ENCODE results near the gene FAT3. TPM values are rescaled to one million over a fixed set of nuclear protein-coding genes. Genes with fewer than 3 reads are reported as not detected.

The FAT3 gene
- total and polyA plus RNA-seq, 2 of the 13 experiments (the other 11 are each of a cell fraction or from before 2014, with no cell fraction given), result not detected

DNA sequence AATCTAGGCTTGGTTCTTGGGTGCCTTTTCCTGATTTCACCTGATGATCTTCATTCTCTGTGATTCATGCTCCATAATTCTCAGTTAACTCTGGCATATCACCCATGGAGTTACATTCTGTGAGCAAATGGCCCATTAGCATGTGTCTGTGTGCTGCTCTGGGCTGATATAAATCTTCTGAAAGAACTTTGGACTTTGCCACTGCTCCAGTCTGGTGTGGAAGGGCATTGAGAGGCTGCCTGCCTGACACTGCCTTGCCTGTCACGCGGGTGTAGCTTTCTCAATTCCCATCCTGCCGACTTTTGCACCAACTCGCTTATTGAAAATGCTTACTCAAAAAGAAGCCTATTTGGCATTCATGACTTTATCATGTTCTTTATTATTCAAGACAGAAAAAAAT lies 42.2 kb downstream of the FAT3 start:
- H3K36me3 ChIP-seq (replicated peaks in 1 of 2; ENCODE audit: control insufficient read depth in 1 of 2, insufficient read depth in 2 of 2, low read length in 2 of 2), result no peaks in the 10 kb centered on the region
- H3K27me3 ChIP-seq (ENCODE audit: control insufficient read depth in 1 of 2, insufficient read depth in 2 of 2, low read length in 2 of 2), result no peaks in the 10 kb centered on the region
- intact Hi-C loops (cut with micrococcal nuclease; ENCODE audit: unreplicated experiment), result no loop called here
- no peak overlapping the region for H3K9ac ChIP-seq (ENCODE audit: insufficient read depth, low read depth, low read length)
- peak; percentile 75 for ATAC-seq
- H2AFZ ChIP-seq (ENCODE audit: low read length), result no peak overlapping the region
- no TSS peak for BruUV-seq (replicated peaks)
- H3K4me1 ChIP-seq (ENCODE audit: insufficient read depth, low read length), result no peaks in the 10 kb centered on the region
- WGBS (ENCODE audit: low lambda C conversion rate), result 3% methylated on average over 4 of the region's 4 CpGs
- in situ Hi-C loops (cut with HindIII; ENCODE audit: extremely low pct_ligation_motif_present, low pct_unique_long_range_greater_than_20kb), result no loop called here
- H3K4me2 ChIP-seq (ENCODE audit: low read depth, low read length), result no peak overlapping the region
- H4K20me1 ChIP-seq (ENCODE audit: insufficient read depth, low read length), result no peaks in the 10 kb centered on the region
- POLR2A ChIA-PET, result no interaction called here
- no peak for FAIRE-seq
- no peaks in the 10 kb centered on the region for H3K9me3 ChIP-seq (ENCODE audit: low read length)
- peak; percentile 2 for DNase-seq (ENCODE audit: low spot score)
- CTCF ChIA-PET (ENCODE audit: low intra/inter-chr PET ratio, low total read pairs), result no interaction called here
- H3K27ac ChIP-seq (ENCODE audit: extremely low read length, insufficient read depth, low read length), result no peak overlapping the region
- TF ChIP-seq HNF4A (CRISPR knock-in tag; IDR thresholded peaks at IDR 0.05), result peak; percentile 37; the same call in 1 of the 2 replicates
- no peak for TF ChIP-seq ZNF816 (CRISPR knock-in tag; IDR thresholded peaks at IDR 0.05; ENCODE audit: borderline replicate concordance)
- no peak for TF ChIP-seq SRSF1 (optimal IDR thresholded peaks at IDR 0.05; ENCODE audit: low read depth, low read length)
- no peaks in the 10 kb centered on the region for H3K79me2 ChIP-seq (ENCODE audit: insufficient read depth, low read length)
- no peak overlapping the region for H3K4me3 ChIP-seq (replicated peaks in 1 of 3; ENCODE audit: insufficient read depth in 1 of 3, low read depth in 2 of 3, low read length in 3 of 3)

DNA sequence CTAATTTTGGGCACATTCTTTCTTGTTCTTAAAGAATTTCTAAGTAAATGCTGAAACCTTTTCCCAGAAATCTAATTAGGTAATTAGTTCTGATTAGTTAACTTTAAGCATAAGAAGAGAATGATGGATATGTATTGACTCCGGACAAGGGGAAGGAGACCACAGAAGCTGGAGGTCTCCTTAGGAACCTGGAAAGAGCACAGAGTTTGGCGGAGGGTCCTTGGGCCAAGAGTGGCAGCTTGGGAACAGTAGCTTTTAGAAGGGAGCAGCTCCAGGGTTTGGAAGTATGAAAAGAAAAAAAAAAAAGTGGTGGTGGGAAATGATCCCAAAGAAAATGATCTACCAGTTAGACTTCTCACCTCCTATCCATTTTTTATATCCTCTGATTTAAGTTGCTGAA lies 42.7 kb downstream of the FAT3 start:
- 85% methylated on average over 2 of the region's 2 CpGs for WGBS (ENCODE audit: low lambda C conversion rate)
- intact Hi-C loops (cut with micrococcal nuclease; ENCODE audit: unreplicated experiment), result no loop called here
- POLR2A ChIA-PET, result no interaction called here

More for the DNA sequence above, 42.7 kb downstream of the FAT3 start:
- Histone ChIP-seq H3K9ac (ENCODE audit: insufficient read depth, low read depth, low read length) (no peak overlapping the region), H4K20me1 (ENCODE audit: insufficient read depth, low read length) (no peaks in the 10 kb centered on the region), H3K4me2 (ENCODE audit: low read depth, low read length) (no peak overlapping the region), H2AFZ (ENCODE audit: low read length) (no peak overlapping the region), H3K4me3 (replicated peaks in 1 of 3; ENCODE audit: insufficient read depth in 1 of 3, low read depth in 2 of 3, low read length in 3 of 3) (no peak overlapping the region), H3K79me2 (ENCODE audit: insufficient read depth, low read length) (no peaks in the 10 kb centered on the region), H3K4me1 (ENCODE audit: insufficient read depth, low read length) (no peaks in the 10 kb centered on the region), H3K27ac (ENCODE audit: extremely low read length, insufficient read depth, low read length) (no peak overlapping the region), H3K9me3 (ENCODE audit: low read length) (no peaks in the 10 kb centered on the region), H3K36me3 (replicated peaks in 1 of 2; ENCODE audit: control insufficient read depth in 1 of 2, insufficient read depth in 2 of 2, low read length in 2 of 2) (no peaks in the 10 kb centered on the region), H3K27me3 (ENCODE audit: control insufficient read depth in 1 of 2, insufficient read depth in 2 of 2, low read length in 2 of 2) (no peaks in the 10 kb centered on the region)
- no peak for FAIRE-seq
- CTCF ChIA-PET (ENCODE audit: low intra/inter-chr PET ratio, low total read pairs), result no interaction called here
- ATAC-seq, result no peak
- DNase-seq (ENCODE audit: low spot score), result no peak
- TF ChIP-seq ZNF101 (CRISPR knock-in tag; IDR thresholded peaks at IDR 0.05; ENCODE audit: borderline replicate concordance, low read depth), result no peak
- no peak for TF ChIP-seq POLR2G (IDR thresholded peaks at IDR 0.05; ENCODE audit: low read depth, low read length)
- no peak for TF ChIP-seq ATAD3A (CRISPR knock-in tag; IDR thresholded peaks at IDR 0.05)
- TF ChIP-seq NR2F6 (IDR thresholded peaks at IDR 0.05), result no peak
- no peak for TF ChIP-seq NR2F6 (CRISPR knock-in tag; IDR thresholded peaks at IDR 0.05)
- no peak for TF ChIP-seq ZNF513 (CRISPR knock-in tag; conservative IDR thresholded peaks at IDR 0.05)
- TF ChIP-seq FOXM1 (CRISPR knock-in tag; IDR thresholded peaks at IDR 0.05), result no peak
- no peak for TF ChIP-seq ZNF7 (CRISPR knock-in tag; IDR thresholded peaks at IDR 0.05)
- TF ChIP-seq ASH2L (IDR thresholded peaks at IDR 0.05; ENCODE audit: insufficient read length, low read depth, low read length), result no peak
- TF ChIP-seq ZNF546 (CRISPR knock-in tag; conservative IDR thresholded peaks at IDR 0.05), result no peak
- TF ChIP-seq KDM5A (IDR thresholded peaks at IDR 0.05; ENCODE audit: borderline replicate concordance, low read length), result no peak
- TF ChIP-seq, protein P1, sequence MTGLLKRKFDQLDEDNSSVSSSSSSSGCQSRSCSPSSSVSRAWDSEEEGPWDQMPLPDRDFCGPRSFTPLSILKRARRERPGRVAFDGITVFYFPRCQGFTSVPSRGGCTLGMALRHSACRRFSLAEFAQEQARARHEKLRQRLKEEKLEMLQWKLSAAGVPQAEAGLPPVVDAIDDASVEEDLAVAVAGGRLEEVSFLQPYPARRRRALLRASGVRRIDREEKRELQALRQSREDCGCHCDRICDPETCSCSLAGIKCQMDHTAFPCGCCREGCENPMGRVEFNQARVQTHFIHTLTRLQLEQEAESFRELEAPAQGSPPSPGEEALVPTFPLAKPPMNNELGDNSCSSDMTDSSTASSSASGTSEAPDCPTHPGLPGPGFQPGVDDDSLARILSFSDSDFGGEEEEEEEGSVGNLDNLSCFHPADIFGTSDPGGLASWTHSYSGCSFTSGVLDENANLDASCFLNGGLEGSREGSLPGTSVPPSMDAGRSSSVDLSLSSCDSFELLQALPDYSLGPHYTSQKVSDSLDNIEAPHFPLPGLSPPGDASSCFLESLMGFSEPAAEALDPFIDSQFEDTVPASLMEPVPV (CRISPR knock-in tag; IDR thresholded peaks at IDR 0.05), result no peak
- no peak for TF ChIP-seq ZNF446 (CRISPR knock-in tag; IDR thresholded peaks at IDR 0.05)
- BruUV-seq (replicated peaks), result no TSS peak
- in situ Hi-C loops (cut with HindIII; ENCODE audit: extremely low pct_ligation_motif_present, low pct_unique_long_range_greater_than_20kb), result no loop called here
